Stimulated activated CD4-positive, alpha-beta T cell treated with anti-CD3 and anti-CD28 coated beads, Interleukin-4, amount 100 ng/mL, for 48 hours (primary cell): Measurements from ENCODE around the gene ADAM29.
"Not testable (repeated sequence)": the region's sequence is repeated elsewhere in the genome, so short reads cannot be mapped to it uniquely, and the experiment has no call there.

Experiments
- DNase-seq, 2 donors: peaks; one replicate each; pipeline ENCODE4 v3.0.0-alpha.2; 2020; ENCODE audit warnings: low read depth in 2 of 2

The ADAM29 gene

GRCh38 chr4:174948826-174949225, 30.7 kb downstream of the ADAM29 start:
- DNase-seq = no peak

- DNase-seq = no peak
Measured at GRCh38 chr4:174972911-174973310, 54.8 kb downstream of the ADAM29 start.

DNA sequence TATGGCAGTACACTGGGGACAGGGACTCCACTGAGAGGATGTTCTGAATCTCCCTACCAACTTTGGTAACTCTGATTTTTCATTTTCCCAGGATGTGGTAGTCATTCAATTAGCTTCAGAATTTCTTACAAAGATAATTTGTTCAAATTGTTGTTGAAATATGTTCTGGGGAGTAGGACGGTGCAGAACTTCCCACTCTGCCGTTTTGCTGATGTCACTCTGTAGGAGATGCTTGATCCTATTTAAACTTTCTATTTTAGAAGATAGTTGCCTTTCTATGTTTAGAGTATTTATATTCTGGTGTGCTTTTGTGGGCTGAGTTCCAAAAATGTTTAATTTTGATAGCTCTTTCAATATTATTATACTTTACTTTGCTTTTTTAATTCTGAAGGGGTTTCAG, 55.2 kb downstream of the ADAM29 start:
- no peak for DNase-seq

DNA sequence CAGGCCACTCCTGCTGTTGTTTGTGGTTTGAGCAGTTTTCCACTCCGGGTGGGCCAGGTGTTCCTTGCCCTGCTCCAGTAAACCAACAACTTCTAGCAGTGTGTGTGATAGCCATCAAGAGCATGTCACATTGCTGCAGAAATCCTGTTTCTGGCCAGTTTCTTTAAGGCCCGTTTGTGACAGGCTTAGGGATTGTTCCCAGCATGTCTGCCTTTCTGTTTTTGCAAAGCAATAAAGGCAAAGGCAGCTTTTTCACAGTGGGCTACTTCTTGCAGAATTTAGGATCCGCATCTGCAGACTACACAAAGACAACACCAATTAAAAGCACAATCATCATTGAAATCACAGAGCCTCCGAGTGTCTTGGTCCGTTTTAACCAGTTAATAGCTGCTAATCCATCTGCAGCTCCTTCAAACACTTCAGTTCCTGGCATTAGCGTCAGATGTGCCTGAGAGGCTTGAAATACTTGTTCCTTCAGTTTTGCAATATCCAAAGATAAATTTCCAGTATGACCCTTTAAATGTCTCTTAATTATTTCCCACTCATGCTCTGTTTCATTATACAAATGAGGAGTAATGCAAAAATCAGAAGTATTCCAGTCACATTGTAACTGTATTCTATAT, 65.1 kb downstream of the ADAM29 start:
- DNase-seq = no peak

GRCh38 chr4:174983870-174984269, 65.7 kb downstream of the ADAM29 start:
- not testable (repeated sequence) for DNase-seq

GRCh38 chr4:174989791-174990190, 71.6 kb downstream of the ADAM29 start:
- no peak for DNase-seq

GRCh38 chr4:174993916-174994315, 75.8 kb downstream of the ADAM29 start:
- no peak for DNase-seq

DNA sequence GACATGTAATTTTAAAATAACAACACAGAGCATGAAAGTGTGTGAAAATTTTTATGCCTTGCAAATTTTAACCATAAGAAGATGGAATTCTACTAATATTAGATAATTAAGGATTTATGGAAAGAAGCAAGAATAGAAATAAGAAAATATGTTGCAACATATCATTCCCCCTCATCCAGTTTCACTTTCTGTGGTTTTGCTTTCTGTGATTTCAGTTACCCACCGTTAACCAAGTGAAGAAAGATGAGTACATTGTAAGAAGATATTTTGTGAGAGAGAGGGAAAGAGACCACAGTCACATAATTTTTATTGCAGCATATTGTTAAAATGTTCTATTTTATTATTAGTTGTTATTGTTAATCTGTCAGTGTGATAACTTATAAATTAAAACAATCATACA, 77.9 kb downstream of the ADAM29 start:
- no peak for DNase-seq

DNA sequence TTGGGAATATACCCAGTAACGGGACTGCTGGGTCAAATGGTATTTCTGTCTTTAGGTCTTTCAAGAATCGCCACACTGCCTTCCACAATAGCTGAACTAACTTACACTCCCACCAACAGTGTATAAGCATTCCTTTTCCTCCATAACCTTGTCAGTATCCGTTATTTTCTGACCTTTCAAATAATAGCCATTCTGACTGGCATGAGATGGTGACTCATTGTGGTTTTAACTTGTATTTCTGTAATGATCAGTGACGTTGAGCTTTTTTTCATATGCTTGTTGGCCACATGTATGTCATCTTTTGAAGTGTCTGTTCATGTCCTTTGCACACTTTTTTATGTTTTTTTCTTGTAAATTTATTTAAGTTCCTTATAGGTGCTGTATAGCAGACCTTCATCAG, 81.2 kb downstream of the ADAM29 start:
- DNase-seq = no peak

- no peak for DNase-seq
Measured at GRCh38 chr4:175017751-175018150, 99.6 kb downstream of the ADAM29 start.

GRCh38 chr4:175019447-175019846, 101.3 kb downstream of the ADAM29 start:
- not testable (repeated sequence) for DNase-seq
